Keratinocyte (primary cell): ENCODE measurements around the gene OR5AN1. TPM values are rescaled to one million over a fixed set of nuclear protein-coding genes. Genes with fewer than 3 reads are reported as not detected.
"Not testable (repeated sequence)": the region's sequence is repeated elsewhere in the genome, so short reads cannot be mapped to it uniquely, and the experiment has no call there.

ENCODE experiments used
- DNase-seq: peaks from one replicate; pipeline ENCODE4 v3.0.0-alpha.2; 2011; ENCODE audit warnings: low read depth, missing footprints, low spot score
- FAIRE-seq: peaks from 2 replicates; lab custom pipeline; 2011; peaks lifted over from hg19 to GRCh38; lab: Jason Lieb, UNC
- H2AFZ ChIP-seq: 2 replicates; pipeline ENCODE4 v1.6.0; 2012; ENCODE audit warnings: low read length, control low read depth, inconsistent platforms; ENCODE audit not compliant: control insufficient read depth
- H3K27ac ChIP-seq: 2 replicates; pipeline ENCODE4 v1.5.1; 2011; ENCODE audit warnings: low read length; ENCODE audit not compliant: control insufficient read depth, insufficient read depth
- H3K27me3 ChIP-seq: 3 replicates; pipeline ENCODE4 v1.6.0; 2011; ENCODE audit warnings: low read length; ENCODE audit not compliant: control insufficient read depth, insufficient read depth; ENCODE audit errors: extremely low read depth
- H3K36me3 ChIP-seq, 2 experiments: 2 replicates in 1 of 2; 3 replicates in 1 of 2; pipeline ENCODE4 v1.5.1; 2011; ENCODE audit warnings: low read length in 2 of 2, mild to moderate bottlenecking in 1 of 2; ENCODE audit not compliant: control insufficient read depth in 2 of 2, insufficient read depth in 2 of 2; ENCODE audit errors: extremely low read depth in 1 of 2
- H3K4me1 ChIP-seq: 3 replicates; pipeline ENCODE4 v1.5.1; 2011; ENCODE audit warnings: low read length; ENCODE audit not compliant: control insufficient read depth, insufficient read depth; ENCODE audit errors: extremely low read depth
- H3K4me2 ChIP-seq: 3 replicates; pipeline ENCODE4 v1.6.0; 2011; ENCODE audit warnings: low read depth, low read length; ENCODE audit not compliant: control insufficient read depth, insufficient read depth; ENCODE audit errors: extremely low read depth
- H3K4me3 ChIP-seq, 3 experiments: fragments of 200-600 bp in 1 of 3; sonication (generic) in 1 of 3; 2 replicates in 2 of 3; 3 replicates in 1 of 3; pipeline ENCODE4 v1.5.1; 2011 to 2016; ENCODE audit warnings: low read length in 3 of 3, mild to moderate bottlenecking in 3 of 3, control low read depth in 2 of 3, inconsistent platforms in 1 of 3, low read depth in 1 of 3, mixed read lengths in 1 of 3, mixed run types in 1 of 3, moderate library complexity in 1 of 3; ENCODE audit not compliant: control insufficient read depth in 2 of 3, insufficient read depth in 2 of 3; ENCODE audit errors: extremely low read depth in 1 of 3
- H3K79me2 ChIP-seq: 2 replicates; pipeline ENCODE4 v1.6.0; 2012; ENCODE audit warnings: low read length; ENCODE audit not compliant: control insufficient read depth, insufficient read depth
- H3K9ac ChIP-seq: 3 replicates; pipeline ENCODE4 v1.6.0; 2011; ENCODE audit warnings: low read length; ENCODE audit not compliant: control insufficient read depth, insufficient read depth; ENCODE audit errors: extremely low read depth
- H3K9me1 ChIP-seq: 3 replicates; pipeline ENCODE4 v1.6.0; 2011; ENCODE audit warnings: low read length; ENCODE audit not compliant: control insufficient read depth, insufficient read depth; ENCODE audit errors: extremely low read depth
- H3K9me3 ChIP-seq: 2 replicates; pipeline ENCODE4 v1.5.1; 2012; ENCODE audit warnings: low read depth, low read length; ENCODE audit not compliant: control insufficient read depth
- H4K20me1 ChIP-seq: 3 replicates; pipeline ENCODE4 v1.6.0; 2011; ENCODE audit warnings: low read length; ENCODE audit not compliant: control insufficient read depth, insufficient read depth; ENCODE audit errors: extremely low read depth
- EZH2 ChIP-seq: IDR thresholded peaks from one replicate; pipeline ENCODE4 v1.6.1; 2012; ENCODE audit warnings: inconsistent platforms, mild to moderate bottlenecking, low read length, moderate library complexity
- dilution Hi-C: fragments of 300-500 bp; cut with MboI; formaldehyde crosslinking; loops from one replicate; pipeline ENCODE4 v1.7.0; 2020; ENCODE audit warnings: low sequenced_read_pairs; ENCODE audit not compliant: extremely low pct_ligation_motif_present
- polyA plus RNA-seq, 5 experiments: library from polyadenylated mRNA; depleted of rRNA in 3 of 5; stranded (reverse) in 3 of 5; stranded (forward) in 1 of 5; unstranded in 1 of 5; fragments of >200 nt; gene quantifications; 1 replicate in 1 of 5; 2 replicates in 3 of 5; 3 replicates in 1 of 5; pipeline versions ENCODE4 v1.2.1 to v1.2.3, GENCODE V29; 2011 to 2012; ENCODE audit warnings: missing spikeins in 2 of 5, low read depth in 1 of 5, low replicate concordance in 1 of 5
- TF ChIP-seq, protein P1 (sequence below), 3 experiments: IDR thresholded peaks in 1 of 3; conservative IDR thresholded peaks in 1 of 3; optimal IDR thresholded peaks in 1 of 3; 2 replicates in 2 of 3; 3 replicates in 1 of 3; pipeline versions ENCODE3 to v1.5.1; 2011; ENCODE audit warnings: low read length in 3 of 3, mild to moderate bottlenecking in 3 of 3, moderate library complexity in 2 of 3, control low read depth in 1 of 3, inconsistent platforms in 1 of 3; ENCODE audit not compliant: insufficient read depth in 2 of 3; ENCODE audit errors: extremely low read depth in 1 of 3

OR5AN1 gene
- polyA plus RNA-seq, 1 donor (not counting 4 experiments of a cell fraction or from before 2014, with no cell fraction given) = not detected

DNA sequence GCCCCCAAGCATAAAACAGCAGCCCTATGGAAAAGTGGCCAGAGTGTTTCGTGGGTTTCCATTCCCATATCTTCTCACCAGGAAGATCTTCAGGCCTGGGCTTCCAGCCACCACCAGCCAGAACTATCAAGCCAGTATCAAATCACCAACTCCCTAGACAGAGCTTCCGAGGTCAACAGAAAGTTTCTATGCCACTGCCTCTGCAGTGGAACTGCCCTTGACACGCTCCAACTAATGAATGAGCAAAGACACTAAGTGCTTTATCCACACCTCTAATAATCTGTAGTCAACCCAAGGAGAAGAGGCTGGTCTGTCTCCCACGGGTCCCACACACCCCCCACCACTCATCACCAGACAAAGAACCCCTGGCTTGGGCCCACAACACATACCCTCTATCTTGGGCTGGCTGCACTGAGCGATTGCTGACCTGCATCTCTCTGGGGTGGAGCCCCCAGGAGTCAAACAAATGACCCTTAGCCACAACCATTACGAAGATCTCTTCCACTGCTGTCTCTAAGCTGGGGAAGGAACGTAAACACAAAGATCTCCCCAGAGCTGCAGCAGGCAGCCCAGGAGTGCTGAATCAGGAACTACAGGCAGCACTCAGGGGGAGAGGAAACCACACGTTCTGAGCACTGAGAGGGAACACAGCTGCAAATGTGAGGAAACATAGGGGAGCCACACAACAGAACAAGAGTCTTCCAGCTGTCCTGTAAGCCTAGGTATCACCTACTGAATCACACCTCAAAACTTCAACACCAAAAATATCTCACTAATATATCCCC, 9.7 kb downstream of the OR5AN1 start:
- TF ChIP-seq, protein P1, sequence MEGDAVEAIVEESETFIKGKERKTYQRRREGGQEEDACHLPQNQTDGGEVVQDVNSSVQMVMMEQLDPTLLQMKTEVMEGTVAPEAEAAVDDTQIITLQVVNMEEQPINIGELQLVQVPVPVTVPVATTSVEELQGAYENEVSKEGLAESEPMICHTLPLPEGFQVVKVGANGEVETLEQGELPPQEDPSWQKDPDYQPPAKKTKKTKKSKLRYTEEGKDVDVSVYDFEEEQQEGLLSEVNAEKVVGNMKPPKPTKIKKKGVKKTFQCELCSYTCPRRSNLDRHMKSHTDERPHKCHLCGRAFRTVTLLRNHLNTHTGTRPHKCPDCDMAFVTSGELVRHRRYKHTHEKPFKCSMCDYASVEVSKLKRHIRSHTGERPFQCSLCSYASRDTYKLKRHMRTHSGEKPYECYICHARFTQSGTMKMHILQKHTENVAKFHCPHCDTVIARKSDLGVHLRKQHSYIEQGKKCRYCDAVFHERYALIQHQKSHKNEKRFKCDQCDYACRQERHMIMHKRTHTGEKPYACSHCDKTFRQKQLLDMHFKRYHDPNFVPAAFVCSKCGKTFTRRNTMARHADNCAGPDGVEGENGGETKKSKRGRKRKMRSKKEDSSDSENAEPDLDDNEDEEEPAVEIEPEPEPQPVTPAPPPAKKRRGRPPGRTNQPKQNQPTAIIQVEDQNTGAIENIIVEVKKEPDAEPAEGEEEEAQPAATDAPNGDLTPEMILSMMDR (optimal IDR thresholded peaks at IDR 0.05 in 1 of 3, IDR thresholded peaks at IDR 0.05 in 1 of 3, conservative IDR thresholded peaks at IDR 0.05 in 1 of 3; ENCODE audit: extremely low read depth in 1 of 3, insufficient read depth in 2 of 3, low read length in 3 of 3) = no peak
- no peak for TF ChIP-seq EZH2
- H3K27me3 ChIP-seq = no peaks in the 10 kb centered on the region
- no peak overlapping the region for H2AFZ ChIP-seq
- dilution Hi-C loops = no loop called here
- no peaks in the 10 kb centered on the region for H3K9me3 ChIP-seq
- no peak overlapping the region for H3K27ac ChIP-seq
- H3K9ac ChIP-seq = no peak overlapping the region
- no peaks in the 10 kb centered on the region for H3K36me3 ChIP-seq
- H4K20me1 ChIP-seq = no peaks in the 10 kb centered on the region
- H3K4me2 ChIP-seq = no peak overlapping the region
- no peaks in the 10 kb centered on the region for H3K4me1 ChIP-seq
- no peak overlapping the region for H3K4me3 ChIP-seq
- FAIRE-seq (no peak), DNase-seq (no peak)
- H3K79me2 ChIP-seq = no peaks in the 10 kb centered on the region
- H3K9me1 ChIP-seq = no peaks in the 10 kb centered on the region

DNA sequence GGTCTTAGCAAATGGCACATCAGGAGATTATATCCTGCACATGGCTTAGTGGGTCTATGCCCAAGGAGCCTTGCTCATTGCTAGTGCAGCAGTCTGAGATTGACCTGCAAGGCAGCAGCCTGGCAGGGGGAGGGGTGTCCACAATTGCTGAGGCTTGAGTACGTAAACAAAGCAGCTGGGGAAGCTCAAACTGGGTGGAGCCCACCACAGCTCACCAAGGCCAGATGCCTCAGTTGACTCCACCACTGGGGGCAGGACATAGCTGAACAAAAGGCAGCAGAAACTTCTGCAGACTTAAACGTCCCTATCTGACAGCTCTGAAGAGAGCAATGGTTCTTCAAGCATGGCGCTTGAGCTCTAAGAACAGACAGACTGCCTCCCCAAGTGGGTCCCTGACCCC, 13.6 kb downstream of the OR5AN1 start:
- H4K20me1 ChIP-seq, H3K36me3 ChIP-seq, H3K9me3 ChIP-seq, H3K27ac ChIP-seq, H3K9me1 ChIP-seq, DNase-seq, H3K27me3 ChIP-seq, H3K4me2 ChIP-seq, dilution Hi-C loops, H3K4me3 ChIP-seq, FAIRE-seq, H3K4me1 ChIP-seq, H2AFZ ChIP-seq, H3K79me2 ChIP-seq, H3K9ac ChIP-seq: not testable (repeated sequence)
